Measurements from ENCODE around the gene ZRANB1. TPM values are rescaled to one million over a fixed set of nuclear protein-coding genes. Genes with fewer than 3 reads are reported as not detected.

Gene ZRANB1
- total RNA-seq, 2 donors from 2014 or later: 17.9 to 28.7 TPM

DNA sequence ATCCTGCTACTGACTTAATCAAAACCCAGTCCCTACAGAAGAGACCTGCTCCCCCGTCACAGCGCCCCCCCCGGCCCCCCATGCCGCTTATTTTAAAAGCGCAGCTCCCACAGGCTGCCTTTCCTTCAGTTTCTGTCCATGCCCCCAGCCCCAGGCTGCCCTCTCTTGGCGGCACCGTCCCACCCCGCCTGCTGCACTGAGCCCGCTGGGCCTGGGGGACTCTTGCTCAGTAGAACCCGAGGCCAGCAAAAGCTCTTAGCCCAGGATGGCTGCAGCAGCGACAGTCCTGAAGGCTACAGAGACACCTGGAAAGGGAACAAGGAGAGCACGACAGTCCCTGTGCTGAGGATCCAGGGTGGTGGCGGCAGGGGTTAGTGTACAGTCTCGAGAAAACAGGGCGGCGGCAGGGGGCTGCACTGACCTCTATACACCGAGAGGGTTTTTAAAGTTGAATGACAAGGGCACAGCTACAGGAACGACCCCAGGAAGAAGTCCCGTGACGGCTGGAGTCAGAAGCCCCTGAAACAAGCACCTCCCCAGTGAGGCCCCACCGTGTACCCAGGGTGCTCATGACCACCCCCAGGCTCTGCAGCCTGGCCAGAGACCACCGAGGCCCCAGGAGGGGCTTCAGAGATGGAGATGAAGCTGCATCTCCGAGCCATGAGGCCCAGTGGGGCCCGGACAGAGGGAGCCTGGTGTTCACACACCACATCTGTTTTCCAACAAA, 54.4 kb downstream of the ZRANB1 start:
- DNase-seq (ENCODE audit: low spot score): peak; percentile 3
- no peak for TF ChIP-seq POLR2AphosphoS5 (IDR thresholded peaks at IDR 0.05)
- no peak for TF ChIP-seq POLR2A (IDR thresholded peaks at IDR 0.05)
- no peak for TF ChIP-seq CTCF (IDR thresholded peaks at IDR 0.05)
- Histone ChIP-seq H3K4me1 (replicated peaks) (peaks cover 36% of the 10 kb centered on the region), H3K36me3 (peaks cover 14 to 15% of the 10 kb centered on the region in 2 donors), H3K27ac (peak overlapping the region in 1 of 2 donors; percentile 22), H3K4me3 (no peak overlapping the region), H3K9me3 (no peaks in the 10 kb centered on the region), H3K27me3 (replicated peaks; ENCODE audit: insufficient read depth) (no peaks in the 10 kb centered on the region)
- intact Hi-C loops (cut with DNase I): loop anchor here (5.0 kb wide), 1 partner anchor 156 kb away; no protein-coding TSS in a partner anchor
- WGBS: 86% methylated on average over 24 of the region's 24 CpGs

- H3K4me3 ChIP-seq: no peak overlapping the region
- H3K27ac ChIP-seq: peak overlapping the region in 1 of 2 donors; percentile 22
- peaks cover 41% of the 10 kb centered on the region for H3K4me1 ChIP-seq (replicated peaks)
- WGBS: 89% methylated on average over 17 of the region's 17 CpGs
- intact Hi-C loops (cut with DNase I): loop anchor here (5.0 kb wide), 1 partner anchor 155 kb away; no protein-coding TSS in a partner anchor
- no peaks in the 10 kb centered on the region for H3K9me3 ChIP-seq
- DNase-seq (ENCODE audit: low spot score): no peak
- H3K27me3 ChIP-seq (replicated peaks; ENCODE audit: insufficient read depth): no peaks in the 10 kb centered on the region
- TF ChIP-seq CTCF (IDR thresholded peaks at IDR 0.05): no peak
- no peak for TF ChIP-seq POLR2A (IDR thresholded peaks at IDR 0.05)
- no peak for TF ChIP-seq POLR2AphosphoS5 (IDR thresholded peaks at IDR 0.05)
- H3K36me3 ChIP-seq: peaks cover 14 to 15% of the 10 kb centered on the region in 2 donors
Observed at GRCh38 chr10:124996854-124997215, 54.9 kb downstream of the ZRANB1 start.

GRCh38 chr10:124997306-124997705, 55.4 kb downstream of the ZRANB1 start:
- H3K4me3 ChIP-seq: no peak overlapping the region
- no peak for TF ChIP-seq POLR2A (IDR thresholded peaks at IDR 0.05)
- H3K27me3 ChIP-seq (replicated peaks; ENCODE audit: insufficient read depth): no peaks in the 10 kb centered on the region
- H3K9me3 ChIP-seq: no peaks in the 10 kb centered on the region
- peaks cover 14 to 15% of the 10 kb centered on the region in 2 donors for H3K36me3 ChIP-seq
- no peak overlapping the region for H3K27ac ChIP-seq
- DNase-seq (ENCODE audit: low spot score): no peak
- intact Hi-C loops (cut with DNase I): loop anchor here (5.0 kb wide), 1 partner anchor 155 kb away; no protein-coding TSS in a partner anchor
- peaks cover 42% of the 10 kb centered on the region for H3K4me1 ChIP-seq (replicated peaks)
- 93% methylated on average over 11 of the region's 11 CpGs for WGBS

GRCh38 chr10:124997771-124998623, 56.1 kb downstream of the ZRANB1 start:
- Histone ChIP-seq H3K4me1 (replicated peaks) (peaks cover 39% of the 10 kb centered on the region), H3K27ac (peak overlapping the region in 1 of 2 donors; percentile 27), H3K27me3 (replicated peaks; ENCODE audit: insufficient read depth) (no peaks in the 10 kb centered on the region), H3K4me3 (no peak overlapping the region), H3K36me3 (peaks cover 14 to 15% of the 10 kb centered on the region in 2 donors), H3K9me3 (no peaks in the 10 kb centered on the region)
- DNase-seq (ENCODE audit: low spot score): no peak
- TF ChIP-seq POLR2AphosphoS5 (IDR thresholded peaks at IDR 0.05): no peak
- no peak for TF ChIP-seq POLR2A (IDR thresholded peaks at IDR 0.05)
- TF ChIP-seq CTCF (IDR thresholded peaks at IDR 0.05): no peak
- WGBS: 83% methylated on average over 35 of the region's 35 CpGs
- intact Hi-C loops (cut with DNase I): loop anchor here (5.0 kb wide), 1 partner anchor 154 kb away; no protein-coding TSS in a partner anchor

- peaks cover 38% of the 10 kb centered on the region for H3K4me1 ChIP-seq (replicated peaks)
- intact Hi-C loops (cut with DNase I): loop anchor here (5.0 kb wide), 1 partner anchor 154 kb away; no protein-coding TSS in a partner anchor
- 75% methylated on average over 16 of the region's 16 CpGs for WGBS
- peaks cover 14 to 15% of the 10 kb centered on the region in 2 donors for H3K36me3 ChIP-seq
- H3K27me3 ChIP-seq (replicated peaks; ENCODE audit: insufficient read depth): no peaks in the 10 kb centered on the region
- H3K4me3 ChIP-seq: no peak overlapping the region
- H3K27ac ChIP-seq: peak overlapping the region; percentile 72 to 73
- TF ChIP-seq POLR2AphosphoS5 (IDR thresholded peaks at IDR 0.05) (no peak), POLR2A (IDR thresholded peaks at IDR 0.05) (no peak), CTCF (IDR thresholded peaks at IDR 0.05) (no peak)
- no peak for DNase-seq (ENCODE audit: low spot score)
- no peaks in the 10 kb centered on the region for H3K9me3 ChIP-seq
Observed at GRCh38 chr10:124998624-124999291, 56.8 kb downstream of the ZRANB1 start.

All from prostate gland (tissue), 2 donors.